ENCODE data around the gene HMGN3. TPM values are rescaled to one million over a fixed set of nuclear protein-coding genes. Genes with fewer than 3 reads are reported as not detected.

Gene HMGN3
- total RNA-seq, 2 donors from 2014 or later, result 29.6 to 42.2 TPM

DNA sequence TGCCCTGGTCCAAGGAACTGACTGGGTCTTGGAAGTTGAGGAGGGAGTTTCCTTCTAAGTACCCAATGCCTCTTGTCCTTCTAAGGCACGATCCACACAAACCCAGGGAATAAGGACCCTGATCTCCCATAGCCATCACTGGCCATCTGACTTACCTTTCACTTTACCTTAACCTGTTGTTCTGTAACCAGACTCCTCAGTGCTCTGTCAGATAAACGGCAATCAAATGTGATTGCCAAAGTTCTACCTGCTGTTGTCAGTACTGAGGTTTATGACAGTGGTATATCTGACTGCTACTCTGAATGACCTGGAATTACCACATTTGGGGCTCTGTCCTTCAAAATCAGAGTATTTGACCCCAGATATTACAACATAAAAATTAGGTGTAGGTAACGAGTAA lies 49.8 kb downstream of the HMGN3 start:
- Mint-ChIP-seq H3K27ac (no peak overlapping the region), H3K9me3 (no peaks in the 10 kb centered on the region), H3K27me3 (no peaks in the 10 kb centered on the region), H3K4me3 (no peak overlapping the region), H3K4me1 (no peaks in the 10 kb centered on the region), H3K36me3 (ENCODE audit: low read depth) (no peaks in the 10 kb centered on the region)
- no peak for ATAC-seq (replicated peaks)

DNA sequence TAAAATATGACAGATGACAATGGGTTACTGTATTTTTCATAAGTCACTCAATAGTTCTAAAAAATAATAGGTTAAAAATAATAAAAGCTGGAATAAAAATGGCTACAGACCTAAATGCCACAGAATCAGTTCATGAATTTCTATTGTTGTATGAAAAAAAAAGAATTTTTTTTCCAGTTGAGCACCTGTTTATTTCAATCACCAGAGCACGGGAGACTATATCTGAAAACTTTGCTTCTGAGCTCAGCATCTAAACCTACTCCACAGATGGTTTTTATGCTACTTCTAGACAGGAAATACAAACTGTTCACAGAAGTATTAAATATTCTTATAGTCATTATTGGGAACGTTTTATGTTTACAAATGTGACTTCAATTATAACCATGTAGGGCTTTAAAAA lies 50.4 kb downstream of the HMGN3 start:
- no peak overlapping the region for H3K4me3 Mint-ChIP-seq
- H3K27ac Mint-ChIP-seq, result no peak overlapping the region
- H3K4me1 Mint-ChIP-seq, result no peaks in the 10 kb centered on the region
- H3K9me3 Mint-ChIP-seq, result no peaks in the 10 kb centered on the region
- no peaks in the 10 kb centered on the region for H3K36me3 Mint-ChIP-seq (ENCODE audit: low read depth)
- H3K27me3 Mint-ChIP-seq, result no peaks in the 10 kb centered on the region
- ATAC-seq (replicated peaks), result no peak

DNA sequence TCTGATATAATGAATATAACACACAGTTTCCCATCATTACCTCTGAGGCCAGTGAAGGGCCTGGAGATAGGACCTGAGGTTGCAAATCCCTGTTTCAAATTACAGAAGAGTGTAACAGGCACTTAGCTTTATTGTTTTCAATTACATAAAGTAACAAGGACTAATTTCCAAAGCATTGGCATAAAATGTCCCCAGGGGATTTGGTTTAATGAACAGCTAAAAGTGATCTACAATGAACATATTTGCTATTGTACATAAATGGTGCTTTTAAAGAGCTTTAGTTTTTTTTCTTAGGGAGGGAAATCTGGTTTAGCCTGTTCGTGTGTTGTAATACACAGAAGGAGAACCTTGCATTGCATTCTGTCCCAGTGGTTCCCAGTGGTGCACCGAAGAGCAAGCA lies 54.4 kb downstream of the HMGN3 start:
- H3K27me3 Mint-ChIP-seq, result no peaks in the 10 kb centered on the region
- no peak for ATAC-seq (replicated peaks)
- H3K4me1 Mint-ChIP-seq, result no peaks in the 10 kb centered on the region
- no peaks in the 10 kb centered on the region for H3K36me3 Mint-ChIP-seq (ENCODE audit: low read depth)
- H3K9me3 Mint-ChIP-seq, result no peaks in the 10 kb centered on the region
- no peak overlapping the region for H3K4me3 Mint-ChIP-seq
- H3K27ac Mint-ChIP-seq, result no peak overlapping the region

GRCh38 chr6:79173378-79173777 lies 61.1 kb downstream of the HMGN3 start:
- Mint-ChIP-seq H3K27ac (no peak overlapping the region), H3K4me1 (no peaks in the 10 kb centered on the region), H3K36me3 (ENCODE audit: low read depth) (no peaks in the 10 kb centered on the region), H3K4me3 (no peak overlapping the region), H3K9me3 (no peaks in the 10 kb centered on the region), H3K27me3 (peaks cover 5% of the 10 kb centered on the region)
- ATAC-seq (replicated peaks), result no peak

GRCh38 chr6:79170959-79171358 lies 63.5 kb downstream of the HMGN3 start:
- peaks cover 5% of the 10 kb centered on the region for H3K27me3 Mint-ChIP-seq
- H3K36me3 Mint-ChIP-seq (ENCODE audit: low read depth), result no peaks in the 10 kb centered on the region
- H3K4me1 Mint-ChIP-seq, result no peaks in the 10 kb centered on the region
- ATAC-seq (replicated peaks), result no peak
- H3K9me3 Mint-ChIP-seq, result no peaks in the 10 kb centered on the region
- H3K4me3 Mint-ChIP-seq, result no peak overlapping the region
- H3K27ac Mint-ChIP-seq, result no peak overlapping the region

DNA sequence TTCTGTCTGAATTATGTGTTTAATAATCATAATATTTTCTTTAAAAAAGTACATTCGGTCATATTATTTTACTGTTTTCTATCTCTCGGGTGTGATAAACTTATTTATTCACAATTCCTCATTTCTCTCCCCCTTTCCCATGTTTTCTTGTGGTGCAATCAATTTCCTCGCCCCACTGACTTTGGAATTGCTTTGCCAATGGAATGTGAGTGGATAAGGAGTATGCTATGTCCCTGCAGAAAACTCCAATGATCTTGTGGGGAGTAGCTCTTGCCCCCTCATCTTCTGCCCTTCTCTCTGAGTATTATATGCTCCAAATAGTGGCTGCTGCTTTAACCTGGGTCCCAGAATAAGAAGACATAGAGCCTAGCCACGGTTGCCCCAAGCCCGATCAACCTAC lies 64.1 kb downstream of the HMGN3 start:
- peaks cover 5% of the 10 kb centered on the region for H3K27me3 Mint-ChIP-seq
- no peak for ATAC-seq (replicated peaks)
- no peaks in the 10 kb centered on the region for H3K9me3 Mint-ChIP-seq
- H3K36me3 Mint-ChIP-seq (ENCODE audit: low read depth), result no peaks in the 10 kb centered on the region
- H3K4me3 Mint-ChIP-seq, result no peak overlapping the region
- H3K4me1 Mint-ChIP-seq, result no peaks in the 10 kb centered on the region
- H3K27ac Mint-ChIP-seq, result no peak overlapping the region

DNA sequence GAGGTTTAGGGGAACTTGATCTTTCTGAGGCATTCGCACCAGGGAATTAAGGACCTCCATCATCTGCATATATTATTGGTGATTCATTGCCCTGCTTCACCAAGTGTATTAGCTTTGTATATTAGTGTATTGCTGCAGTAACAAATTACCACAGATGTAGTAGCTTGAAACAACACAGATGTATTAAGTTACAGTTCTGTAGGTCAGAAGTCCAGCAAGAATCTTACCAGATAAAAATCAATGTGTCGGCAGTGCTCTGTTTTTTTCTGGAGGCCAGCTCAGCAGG lies 65.8 kb downstream of the HMGN3 start:
- Mint-ChIP-seq H3K4me1 (no peaks in the 10 kb centered on the region), H3K36me3 (ENCODE audit: low read depth) (no peaks in the 10 kb centered on the region), H3K4me3 (no peak overlapping the region), H3K27me3 (no peaks in the 10 kb centered on the region), H3K27ac (no peak overlapping the region), H3K9me3 (no peaks in the 10 kb centered on the region)
- ATAC-seq (replicated peaks), result no peak

DNA sequence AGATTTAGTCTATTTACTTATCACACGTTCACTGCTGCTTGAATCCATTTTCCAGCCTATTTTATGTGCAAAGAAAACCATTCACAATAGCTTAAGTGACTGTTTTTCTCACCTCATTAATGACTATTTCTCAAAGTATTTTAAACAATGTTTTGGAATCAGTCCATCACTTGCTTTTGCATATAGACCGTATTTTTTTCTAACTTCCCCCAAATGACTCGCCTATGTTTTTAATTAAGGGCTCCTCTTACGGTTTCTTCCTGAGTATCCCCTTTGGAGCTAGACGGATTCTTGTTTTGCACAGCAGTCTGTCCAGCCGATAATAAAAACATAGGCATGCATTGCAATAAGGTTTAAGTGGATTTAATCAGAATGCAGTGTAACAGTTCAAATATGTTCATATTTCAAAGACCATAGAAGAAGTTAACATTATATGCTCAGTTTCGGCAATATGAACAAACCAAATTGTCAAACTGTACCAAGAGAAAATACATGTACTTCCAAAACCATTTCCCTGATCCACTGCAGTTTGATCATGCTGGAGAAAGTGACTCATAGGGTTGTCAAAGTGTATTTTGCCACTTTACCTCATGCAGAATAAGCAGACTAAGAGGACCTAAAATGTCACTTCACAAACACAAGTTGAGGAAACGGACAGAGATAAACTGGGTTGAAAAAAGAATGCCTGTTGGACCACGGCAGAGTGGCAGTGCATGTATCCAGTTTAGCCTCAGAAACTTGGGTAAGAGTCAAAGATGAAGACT lies 66.4 kb downstream of the HMGN3 start:
- Mint-ChIP-seq H3K36me3 (ENCODE audit: low read depth) (no peaks in the 10 kb centered on the region), H3K27ac (no peak overlapping the region), H3K4me3 (no peak overlapping the region), H3K4me1 (no peaks in the 10 kb centered on the region), H3K9me3 (no peaks in the 10 kb centered on the region), H3K27me3 (no peaks in the 10 kb centered on the region)
- no peak for ATAC-seq (replicated peaks)

DNA sequence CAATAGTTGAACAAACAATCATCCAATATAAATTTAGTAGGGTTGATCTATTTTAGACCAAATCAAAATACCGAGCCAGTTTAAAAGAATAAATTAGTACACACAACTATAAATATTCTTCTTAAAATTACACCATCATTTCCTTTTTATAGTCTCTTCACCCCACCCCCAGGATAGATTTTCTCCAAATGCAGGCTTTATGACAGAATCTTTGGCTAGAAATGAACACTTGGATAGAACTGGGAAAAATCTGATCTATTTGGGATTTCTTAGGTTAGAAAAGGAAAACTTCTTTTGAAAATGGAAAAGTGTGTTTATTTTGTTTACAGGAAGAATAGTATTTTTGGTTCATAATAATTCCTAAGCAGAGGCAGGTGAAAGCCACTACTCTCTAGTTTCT lies 74.6 kb downstream of the HMGN3 start:
- H3K27ac Mint-ChIP-seq, result no peak overlapping the region
- no peaks in the 10 kb centered on the region for H3K36me3 Mint-ChIP-seq (ENCODE audit: low read depth)

GRCh38 chr6:79158856-79159516 lies 75.5 kb downstream of the HMGN3 start:
- Mint-ChIP-seq H3K9me3 (no peaks in the 10 kb centered on the region), H3K4me1 (no peaks in the 10 kb centered on the region), H3K27me3 (no peaks in the 10 kb centered on the region), H3K36me3 (ENCODE audit: low read depth) (no peaks in the 10 kb centered on the region), H3K4me3 (no peak overlapping the region), H3K27ac (no peak overlapping the region)
- no peak for ATAC-seq (replicated peaks)

More for the DNA sequence above, 74.6 kb downstream of the HMGN3 start:
- Mint-ChIP-seq H3K9me3 (no peaks in the 10 kb centered on the region), H3K4me1 (no peaks in the 10 kb centered on the region), H3K4me3 (no peak overlapping the region), H3K27me3 (no peaks in the 10 kb centered on the region)
- no peak for ATAC-seq (replicated peaks)

DNA sequence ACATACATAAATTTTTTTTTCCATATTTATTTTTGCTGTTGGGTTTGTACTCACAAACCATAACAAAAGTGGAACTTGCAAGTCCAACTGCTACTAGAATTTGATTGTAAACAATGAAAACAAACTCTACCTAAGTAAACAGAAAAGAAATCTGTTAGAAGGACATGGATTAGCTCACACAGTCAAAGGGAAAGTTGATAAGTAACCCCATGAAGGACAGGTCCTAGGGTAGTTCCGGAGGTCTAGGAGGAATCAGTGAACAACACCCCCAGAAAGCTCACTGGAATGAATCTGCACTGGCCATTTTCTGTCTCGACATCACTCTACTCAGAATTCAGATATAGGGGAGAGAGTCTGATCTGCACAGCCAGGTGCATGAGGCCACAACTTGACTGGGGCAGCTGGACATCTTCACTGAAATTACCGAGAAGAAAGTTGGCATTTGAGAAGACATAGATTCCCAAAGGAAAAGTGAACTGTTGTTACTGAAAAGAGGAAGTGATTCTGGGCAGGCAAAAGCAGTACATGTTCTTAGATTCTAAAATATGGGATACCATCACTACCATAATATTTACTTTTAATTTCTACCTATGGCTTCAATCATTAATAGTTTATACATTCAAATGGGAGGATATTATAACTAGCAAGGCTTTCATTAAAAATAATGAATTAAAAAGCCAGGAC lies 76.4 kb downstream of the HMGN3 start:
- H3K36me3 Mint-ChIP-seq (ENCODE audit: low read depth), result no peaks in the 10 kb centered on the region
- H3K27ac Mint-ChIP-seq, result no peak overlapping the region
- H3K4me3 Mint-ChIP-seq, result no peak overlapping the region
- H3K4me1 Mint-ChIP-seq, result no peaks in the 10 kb centered on the region
- no peak for ATAC-seq (replicated peaks)
- H3K27me3 Mint-ChIP-seq, result no peaks in the 10 kb centered on the region
- no peaks in the 10 kb centered on the region for H3K9me3 Mint-ChIP-seq

GRCh38 chr6:79152269-79152737 lies 82.2 kb downstream of the HMGN3 start:
- no peak for ATAC-seq (replicated peaks)
- Mint-ChIP-seq H3K4me3 (no peak overlapping the region), H3K27me3 (no peaks in the 10 kb centered on the region), H3K36me3 (ENCODE audit: low read depth) (no peaks in the 10 kb centered on the region), H3K27ac (no peak overlapping the region), H3K4me1 (no peaks in the 10 kb centered on the region), H3K9me3 (no peaks in the 10 kb centered on the region)

All from activated T-helper 17 cell treated with anti-CD3 and anti-CD28 coated beads, Interleukin-2, amount 50 U/mL, for 72 hours (primary cell).